Stimulated activated CD8-positive, alpha-beta memory T cell treated with anti-CD3 and anti-CD28 coated beads, Interleukin-12 subunit alpha, Interleukin-12 subunit beta, amount 100 ng/mL, for 1 hour (primary cell): Measurements from ENCODE around the gene SLC25A48.
"Not testable (repeated sequence)": the region's sequence is repeated elsewhere in the genome, so short reads cannot be mapped to it uniquely, and the experiment has no call there.

Experiments
- DNase-seq: peaks from one replicate; pipeline ENCODE4 v3.0.0-alpha.2; 2020; ENCODE audit warnings: low read depth

Gene SLC25A48

DNA sequence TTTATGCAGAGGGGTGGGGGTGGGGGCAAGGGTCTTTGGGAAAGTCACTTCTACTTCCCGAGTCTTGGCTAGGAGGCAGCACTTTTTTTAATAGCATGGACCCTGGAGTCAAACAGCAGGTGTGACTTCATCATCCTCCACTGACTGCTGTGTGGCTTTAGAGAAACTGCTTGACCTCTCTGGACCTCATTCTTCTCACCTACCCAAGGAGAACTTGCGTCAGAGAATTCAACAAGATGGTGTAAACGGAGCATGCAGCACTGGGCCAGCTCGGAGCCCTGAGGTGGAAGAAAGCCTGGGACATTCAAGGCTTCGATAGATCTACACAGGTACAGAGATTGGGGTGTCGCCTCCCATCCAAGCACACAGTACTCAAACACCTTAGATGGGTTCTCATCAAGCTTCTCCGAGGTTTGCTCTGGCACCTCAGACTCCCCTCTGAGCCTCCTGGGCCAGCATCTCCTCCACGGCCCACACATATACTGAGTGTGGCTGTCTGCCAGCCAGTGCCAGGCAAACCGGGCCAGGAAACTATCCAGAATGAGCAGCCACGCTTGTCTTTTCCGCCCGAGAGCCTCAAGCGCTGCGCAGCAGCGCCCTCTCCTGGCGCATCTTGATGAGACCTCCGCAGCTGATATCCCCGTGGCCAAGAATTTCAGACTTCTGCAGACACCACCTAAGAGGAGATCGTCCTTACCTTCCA, 4.6 kb upstream of the SLC25A48 start:
- DNase-seq: no peak

DNA sequence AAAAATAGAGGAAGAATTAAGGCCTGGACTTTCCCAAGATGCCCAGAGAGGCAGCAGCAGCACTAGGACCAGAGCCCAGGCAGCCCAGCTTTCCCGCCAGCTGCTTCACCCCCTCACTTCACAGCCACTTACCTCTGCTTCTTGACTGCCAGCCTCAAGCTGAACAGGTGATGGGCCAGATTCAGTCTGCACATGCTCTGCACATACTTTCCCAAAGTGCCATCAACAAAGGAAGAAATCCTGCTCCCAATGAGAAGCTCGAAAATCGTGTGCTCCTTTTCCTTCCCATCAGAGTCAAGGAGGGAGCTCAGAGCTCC, 4.1 kb upstream of the SLC25A48 start:
- DNase-seq: no peak

DNA sequence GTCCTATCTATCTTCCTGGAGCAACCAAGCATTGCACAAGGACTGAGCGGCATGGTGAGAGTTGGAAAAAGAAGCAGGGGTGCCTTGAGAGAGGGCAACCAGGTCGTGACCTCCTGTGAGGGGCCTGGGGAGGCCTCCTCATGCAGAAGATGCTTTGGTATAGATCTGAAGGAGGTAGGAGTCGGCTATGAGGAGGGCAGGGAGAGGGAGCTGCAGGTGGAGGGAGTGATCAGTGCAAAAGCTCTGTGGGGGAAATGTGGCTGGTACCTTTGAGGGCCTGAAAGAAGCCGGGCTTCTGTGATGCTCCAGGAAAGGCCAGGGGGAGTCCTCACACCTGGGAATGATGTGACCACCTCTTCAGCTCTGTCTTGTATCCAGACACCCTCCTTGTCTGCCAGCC, 3.6 kb upstream of the SLC25A48 start:
- DNase-seq: no peak

DNA sequence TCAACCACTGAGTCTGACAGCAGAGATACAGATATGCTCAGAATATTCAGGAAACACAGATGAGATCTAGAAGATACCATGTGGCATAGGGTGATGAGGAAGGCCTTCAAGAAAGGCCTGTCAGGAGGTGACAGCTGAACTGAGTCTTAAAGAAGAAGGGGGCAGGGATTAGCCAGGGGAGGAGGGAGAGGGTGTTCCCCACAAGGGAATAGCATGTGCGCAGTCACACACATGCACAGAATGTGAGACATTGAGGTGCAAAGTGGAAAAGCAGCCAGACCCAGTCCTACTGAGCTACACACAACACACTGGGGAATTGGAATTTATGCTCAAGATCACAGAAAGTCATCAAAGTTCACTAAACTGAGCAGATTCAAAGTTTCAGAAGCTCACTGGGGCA, 3.0 kb upstream of the SLC25A48 start:
- DNase-seq: no peak

DNA sequence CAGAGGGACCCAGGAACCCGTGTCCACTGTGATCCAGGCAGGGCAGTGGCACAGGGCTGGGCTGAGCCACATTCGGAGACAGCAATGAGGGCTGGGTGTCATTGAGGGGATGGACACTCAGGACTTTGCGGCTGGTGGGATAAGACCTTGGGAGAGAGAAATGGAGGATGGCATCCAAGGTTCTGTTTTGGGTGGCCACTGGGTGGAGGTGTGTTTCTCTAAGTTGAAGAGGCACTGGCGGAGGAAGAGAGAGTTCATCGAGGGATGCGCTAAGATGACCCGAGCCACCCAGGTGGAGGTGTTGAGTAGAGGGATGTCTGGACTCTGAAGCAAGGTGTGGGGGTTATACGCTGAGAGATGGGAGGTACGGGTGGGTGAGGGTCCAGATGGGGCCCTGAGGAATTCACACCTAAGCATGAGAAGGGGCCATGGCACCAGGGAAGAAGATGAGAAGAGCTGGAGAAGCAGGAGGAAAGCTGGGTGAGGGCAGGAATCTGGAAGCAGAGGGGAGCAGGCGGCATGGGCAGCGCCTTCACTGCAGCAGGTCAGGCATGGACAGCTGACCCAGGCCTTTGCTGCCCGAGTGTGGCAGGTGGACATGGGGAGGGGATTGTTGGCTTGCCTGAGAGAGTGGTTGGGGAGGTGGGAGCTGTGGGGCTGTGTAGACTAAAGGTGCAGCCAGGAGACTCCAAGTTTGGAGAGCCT, 2.5 kb upstream of the SLC25A48 start:
- DNase-seq: no peak

DNA sequence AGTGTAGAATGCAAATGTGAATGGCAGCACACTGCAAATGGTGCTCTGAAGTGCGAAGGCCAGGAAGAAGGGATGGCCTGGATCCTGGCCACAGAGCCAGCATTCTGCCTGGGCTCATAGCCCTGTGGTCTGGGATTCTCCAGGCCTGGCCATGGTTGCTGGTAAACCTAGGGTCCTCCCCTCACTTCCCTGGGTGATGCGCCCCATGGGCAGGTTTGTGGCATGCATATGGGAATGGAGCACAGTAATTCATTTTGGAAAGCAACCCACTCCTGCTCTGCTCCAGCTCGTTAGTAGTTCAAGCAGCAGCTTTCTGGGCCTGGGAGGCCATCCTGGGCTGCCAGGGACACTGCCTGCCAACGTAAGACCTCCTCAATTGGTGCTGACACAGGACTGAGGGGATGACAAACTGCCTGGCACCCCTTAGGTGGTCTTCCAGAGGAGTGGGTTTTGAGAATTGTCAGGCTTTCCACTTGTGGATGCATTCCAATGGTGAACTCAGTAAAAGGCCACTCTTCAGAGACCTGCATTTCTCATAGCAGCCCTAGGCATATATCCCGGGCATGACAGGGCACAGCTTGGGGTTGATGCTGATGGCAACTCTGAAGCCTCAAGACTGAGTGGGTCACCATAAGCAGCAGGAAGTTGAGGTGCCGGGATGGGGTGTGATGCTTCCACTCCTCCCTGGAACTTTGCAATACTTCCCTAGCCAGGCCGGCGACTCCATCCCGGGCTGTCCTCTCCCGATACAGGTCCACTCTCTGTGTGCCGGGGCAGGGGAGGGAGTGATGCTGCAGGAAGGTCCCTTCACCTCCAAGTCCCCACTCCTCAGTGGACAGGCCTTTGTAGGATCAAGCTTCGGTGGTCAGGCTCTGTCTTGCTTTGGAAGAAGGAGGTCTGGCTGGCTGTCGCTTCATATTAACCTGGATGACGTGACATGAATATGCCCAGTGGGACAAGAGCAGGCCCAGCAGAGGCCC, 1.2 kb upstream of the SLC25A48 start:
- DNase-seq: no peak

DNA sequence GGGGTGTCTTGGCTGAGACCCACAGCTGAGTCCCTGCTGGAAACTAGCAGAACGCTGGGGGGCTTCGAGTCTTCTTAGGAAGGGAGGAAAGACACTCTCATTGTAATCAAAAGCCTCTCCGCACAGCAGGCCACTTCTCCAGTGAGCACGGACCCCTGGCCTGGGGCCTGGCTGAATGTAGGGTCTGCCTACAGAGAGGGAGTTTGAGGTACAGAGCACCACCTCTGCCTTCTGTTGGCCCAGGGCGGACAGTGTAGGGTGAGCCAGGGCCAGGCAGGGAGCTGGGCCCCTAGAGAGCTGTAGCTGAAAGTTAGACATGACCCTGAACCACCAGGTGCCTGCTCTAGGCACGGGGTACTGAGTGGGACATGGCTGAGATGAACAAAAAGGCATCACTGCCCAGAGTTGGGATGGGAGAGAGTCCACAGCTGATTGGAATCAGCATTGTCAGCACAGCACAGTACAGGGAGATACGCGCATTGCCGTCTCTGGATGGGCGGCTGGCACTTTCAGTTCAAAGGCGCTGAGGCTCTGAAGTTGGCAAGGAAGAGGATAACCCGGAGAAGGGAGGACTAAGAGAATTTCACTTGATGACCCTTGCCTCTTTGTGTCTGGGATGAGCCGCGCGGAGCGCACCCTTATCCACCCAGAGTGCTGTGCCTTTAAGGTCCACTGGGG, 363 bp upstream of the SLC25A48 start:
- no peak for DNase-seq

DNA sequence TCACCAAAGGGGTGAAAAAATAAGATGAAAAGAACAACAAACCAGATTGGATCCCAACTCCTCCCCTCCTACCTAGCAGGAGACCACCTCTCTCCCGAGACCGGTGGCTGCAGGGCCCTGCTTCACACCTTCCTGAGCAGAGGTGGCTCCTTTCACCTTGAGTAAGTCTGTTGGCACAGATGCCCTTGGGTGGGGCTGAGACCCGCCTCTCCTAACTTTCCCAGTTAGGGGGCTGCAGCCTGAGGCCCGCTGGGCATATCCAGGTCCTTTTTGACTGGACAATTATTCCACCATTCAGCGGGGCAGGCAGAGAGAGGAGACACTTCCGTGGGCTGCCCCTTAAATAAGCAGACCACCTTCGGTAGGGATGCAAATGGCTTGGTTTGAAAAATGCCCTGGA, 1.3 kb downstream of the SLC25A48 start:
- no peak for DNase-seq

DNA sequence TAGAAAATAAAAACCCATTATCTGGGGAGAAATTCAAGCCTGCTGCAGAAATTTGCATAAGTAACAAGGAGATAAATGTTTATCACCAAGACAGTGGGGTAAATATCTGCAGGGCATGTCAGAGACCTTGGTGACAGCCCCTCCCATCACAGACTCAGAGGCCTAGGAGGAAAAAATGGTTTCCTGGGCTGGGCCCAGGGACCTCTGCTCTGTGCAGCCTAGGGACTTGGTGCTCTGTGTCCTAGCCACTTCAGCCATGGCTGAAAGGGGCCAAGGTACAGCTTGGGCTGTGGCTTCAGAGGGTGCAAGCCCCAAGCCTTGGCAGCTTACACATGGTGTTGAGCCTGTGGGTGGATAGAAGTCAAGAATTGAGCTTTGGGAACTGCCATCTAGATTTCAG, 3.9 kb downstream of the SLC25A48 start:
- not testable (repeated sequence) for DNase-seq

DNA sequence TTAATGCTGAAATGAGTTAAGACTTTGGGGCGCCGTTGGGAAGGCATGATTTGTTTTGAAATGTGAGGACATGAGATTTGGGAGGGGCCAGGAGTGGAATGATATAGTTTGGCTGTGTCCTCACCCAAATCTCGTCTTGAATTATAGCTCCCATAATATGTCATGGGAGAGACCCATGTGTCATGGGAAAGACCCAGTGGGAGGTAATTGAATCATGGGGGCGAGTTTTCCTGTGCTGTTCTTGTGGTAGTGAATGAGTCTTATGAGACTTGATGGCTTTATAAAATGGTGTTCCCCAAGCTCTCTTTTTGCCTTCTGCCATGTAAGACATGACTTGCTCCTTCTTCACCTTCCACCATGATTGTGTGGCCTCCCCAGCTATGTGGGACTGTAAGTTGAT, 5.1 kb downstream of the SLC25A48 start:
- no peak for DNase-seq

DNA sequence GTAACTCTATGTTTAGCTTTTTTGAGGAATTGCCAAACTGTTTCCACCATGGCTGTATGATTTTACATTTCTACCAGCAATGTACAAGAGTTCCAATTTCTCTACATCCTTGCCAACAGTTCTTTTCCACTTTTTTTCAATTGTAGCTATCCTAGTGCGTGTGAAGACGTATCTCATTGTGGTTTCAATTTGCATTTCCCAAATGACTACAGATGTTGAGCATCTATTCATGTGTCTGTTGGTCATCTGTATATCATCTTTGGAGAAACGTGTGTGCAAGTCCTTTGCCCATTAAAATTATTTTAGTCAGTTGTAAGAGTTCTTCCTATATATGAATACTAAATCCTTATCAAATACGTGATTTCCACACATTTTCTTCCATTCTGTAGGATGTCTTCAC, 6.5 kb downstream of the SLC25A48 start:
- DNase-seq: no peak

DNA sequence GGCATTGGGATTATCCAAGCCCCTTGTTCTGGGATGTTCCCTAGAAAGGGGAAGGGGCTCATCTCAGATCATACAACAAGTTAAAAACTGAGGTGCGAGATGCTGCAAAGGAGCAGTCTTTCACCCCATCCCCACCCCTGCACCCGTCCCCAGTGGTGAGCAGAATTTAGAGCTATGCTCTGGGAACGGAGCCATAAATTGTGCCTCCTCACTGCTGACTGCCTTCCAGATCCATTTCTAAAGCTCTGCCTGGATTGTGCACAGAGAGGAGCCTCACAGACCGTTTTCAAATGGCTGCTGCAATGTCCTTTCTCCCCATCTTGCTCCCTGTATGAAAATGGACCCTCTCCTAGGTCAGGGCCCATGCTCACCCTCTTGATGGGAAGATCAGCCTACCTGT, 8.3 kb downstream of the SLC25A48 start:
- no peak for DNase-seq

DNA sequence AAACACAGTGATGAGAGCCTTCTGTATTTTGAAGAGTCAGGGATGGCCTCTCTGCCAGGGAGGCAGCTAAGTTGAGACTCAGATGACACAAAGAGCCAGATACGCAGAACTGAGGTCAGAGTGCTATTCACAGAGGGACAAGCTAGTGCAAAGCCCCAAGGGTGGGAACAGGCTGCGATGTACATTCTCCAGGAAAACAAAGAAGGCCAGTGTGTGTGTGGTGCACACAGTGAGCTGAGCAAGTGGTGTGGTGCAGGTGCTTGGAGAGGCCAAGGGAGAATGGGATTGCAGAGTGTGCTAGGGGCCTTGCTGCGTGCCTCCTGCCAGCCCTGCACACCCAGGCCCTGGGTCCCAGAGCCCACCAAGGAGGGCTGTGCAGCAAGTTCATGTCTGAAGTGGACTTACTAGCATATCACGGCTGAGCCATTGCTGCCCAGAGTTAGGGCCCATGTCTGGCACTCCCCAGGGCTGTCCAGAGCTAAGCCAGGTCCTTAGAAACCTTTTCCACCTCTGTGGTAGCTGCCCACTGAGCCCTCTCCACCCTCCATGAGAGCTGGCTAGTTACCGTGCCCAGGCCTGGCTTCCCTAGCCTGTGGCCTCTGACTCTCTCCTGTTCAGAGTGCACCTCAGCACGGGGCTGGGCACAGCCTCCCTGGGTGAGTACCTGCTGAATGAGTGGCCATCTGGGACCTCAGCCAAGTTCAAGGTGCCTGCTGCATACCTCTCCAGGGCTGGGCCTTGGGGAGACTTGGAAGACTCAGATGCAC, 9.3 kb downstream of the SLC25A48 start:
- no peak for DNase-seq

DNA sequence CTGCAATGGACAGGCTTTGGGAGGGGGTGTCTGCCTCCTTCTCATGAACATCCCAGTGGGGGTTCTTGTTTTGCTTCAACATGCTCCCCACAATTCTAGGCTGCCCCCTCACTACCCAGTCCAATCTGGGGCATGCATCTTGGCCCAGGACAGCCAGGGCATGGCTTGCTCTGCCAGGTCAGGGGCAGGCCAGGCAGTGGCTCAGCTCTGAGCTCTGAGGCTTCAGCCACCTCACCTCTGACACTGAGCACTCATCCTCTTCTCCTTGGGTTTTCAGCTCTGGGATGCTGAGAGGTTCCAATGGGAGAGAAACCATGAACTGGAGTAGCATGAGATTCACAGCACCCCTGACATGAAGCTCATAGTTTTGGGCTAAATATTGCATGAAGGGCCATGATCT, 11.8 kb downstream of the SLC25A48 start:
- DNase-seq: no peak

DNA sequence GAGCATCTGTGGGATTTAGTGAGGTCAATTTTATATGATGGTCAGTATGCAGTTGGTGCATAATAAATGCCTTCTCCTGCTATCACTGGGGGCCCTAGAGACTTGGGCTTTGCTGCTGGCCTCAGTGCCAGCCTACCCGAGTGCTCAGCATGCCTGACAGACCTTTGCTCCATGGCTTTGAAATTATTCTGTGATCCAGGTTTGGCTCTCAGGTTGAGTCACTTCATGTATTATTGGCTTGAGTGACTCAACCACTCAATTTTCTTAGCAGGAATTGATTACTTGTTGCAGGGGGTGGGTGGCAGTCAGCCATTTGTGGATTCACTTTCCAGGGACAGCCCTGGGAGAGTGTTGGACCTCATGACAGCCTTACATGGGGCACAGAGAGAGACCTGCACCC, 13.5 kb downstream of the SLC25A48 start:
- no peak for DNase-seq

DNA sequence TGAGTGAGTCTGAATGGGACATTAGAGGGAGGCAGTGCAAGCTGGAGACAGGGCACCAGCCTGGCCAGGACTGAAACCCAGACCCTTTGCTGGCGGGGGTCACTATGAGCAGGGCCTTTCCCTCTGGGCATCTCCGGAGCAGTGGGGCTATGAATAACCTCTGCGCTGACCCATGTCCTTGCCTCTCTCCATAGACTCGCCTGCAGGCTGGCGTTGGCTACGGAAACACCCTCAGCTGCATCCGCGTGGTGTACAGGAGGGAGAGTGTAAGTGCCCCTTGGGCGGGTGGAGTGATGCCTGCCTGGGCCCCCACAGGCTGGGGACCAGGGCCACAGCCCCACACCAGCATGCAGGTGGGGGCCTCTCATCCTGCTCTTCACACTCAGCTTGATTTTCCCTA, 15.8 kb downstream of the SLC25A48 start:
- DNase-seq: no peak

DNA sequence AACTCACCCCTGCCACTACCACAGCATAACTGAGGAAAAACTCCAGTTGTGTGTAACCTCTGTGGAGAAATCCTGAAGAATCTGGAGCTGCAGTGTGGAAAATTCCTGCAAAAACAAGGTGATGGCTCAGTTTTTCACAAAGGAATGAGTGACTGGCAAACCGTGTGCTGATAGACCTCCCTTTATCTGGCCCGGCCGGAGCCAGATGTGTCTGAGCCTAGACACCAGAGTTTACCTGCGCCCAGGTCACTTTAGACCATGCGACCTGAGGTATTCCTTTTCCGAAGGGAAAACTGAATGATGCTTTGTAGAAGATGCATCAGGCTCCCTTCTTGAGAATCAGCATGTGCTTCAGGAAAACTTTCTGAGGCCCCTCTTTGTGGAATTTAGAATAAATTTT, 16.2 kb downstream of the SLC25A48 start:
- no peak for DNase-seq

DNA sequence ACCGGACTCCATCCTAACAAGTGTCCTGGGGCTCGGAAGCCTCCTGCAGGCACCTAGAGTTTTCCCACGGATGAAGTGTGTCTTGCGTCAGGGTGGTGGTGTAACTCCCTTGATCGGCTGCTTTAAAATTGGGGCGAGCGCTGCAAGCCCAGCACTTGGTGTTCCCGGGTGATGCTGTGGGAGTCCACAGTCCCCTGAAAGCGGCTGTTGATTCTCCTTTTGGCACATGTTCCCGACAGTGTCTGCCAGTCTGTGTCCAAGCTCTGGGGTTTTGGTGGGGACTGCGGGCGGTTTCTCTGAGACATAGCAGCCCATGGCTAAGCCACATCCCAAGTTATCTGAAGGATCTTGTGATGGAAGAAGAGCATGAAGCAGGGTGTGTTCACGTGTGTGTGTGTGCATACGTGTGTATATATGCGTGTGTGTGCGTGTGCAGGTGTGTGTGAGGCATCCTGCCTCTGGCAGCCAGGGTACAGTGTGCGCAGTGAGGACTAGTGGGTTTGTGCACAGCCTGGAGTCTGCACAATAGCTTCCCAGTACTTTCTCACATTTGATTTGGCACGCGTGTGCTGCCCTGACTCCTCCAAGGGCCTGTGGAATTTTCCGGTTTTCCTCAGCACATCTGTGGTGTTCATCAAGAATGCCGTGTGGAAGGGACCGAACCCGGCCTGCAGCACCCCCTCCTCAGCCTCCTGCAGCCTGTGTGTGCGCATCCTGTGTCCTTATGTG, 16.9 kb downstream of the SLC25A48 start:
- no peak for DNase-seq

DNA sequence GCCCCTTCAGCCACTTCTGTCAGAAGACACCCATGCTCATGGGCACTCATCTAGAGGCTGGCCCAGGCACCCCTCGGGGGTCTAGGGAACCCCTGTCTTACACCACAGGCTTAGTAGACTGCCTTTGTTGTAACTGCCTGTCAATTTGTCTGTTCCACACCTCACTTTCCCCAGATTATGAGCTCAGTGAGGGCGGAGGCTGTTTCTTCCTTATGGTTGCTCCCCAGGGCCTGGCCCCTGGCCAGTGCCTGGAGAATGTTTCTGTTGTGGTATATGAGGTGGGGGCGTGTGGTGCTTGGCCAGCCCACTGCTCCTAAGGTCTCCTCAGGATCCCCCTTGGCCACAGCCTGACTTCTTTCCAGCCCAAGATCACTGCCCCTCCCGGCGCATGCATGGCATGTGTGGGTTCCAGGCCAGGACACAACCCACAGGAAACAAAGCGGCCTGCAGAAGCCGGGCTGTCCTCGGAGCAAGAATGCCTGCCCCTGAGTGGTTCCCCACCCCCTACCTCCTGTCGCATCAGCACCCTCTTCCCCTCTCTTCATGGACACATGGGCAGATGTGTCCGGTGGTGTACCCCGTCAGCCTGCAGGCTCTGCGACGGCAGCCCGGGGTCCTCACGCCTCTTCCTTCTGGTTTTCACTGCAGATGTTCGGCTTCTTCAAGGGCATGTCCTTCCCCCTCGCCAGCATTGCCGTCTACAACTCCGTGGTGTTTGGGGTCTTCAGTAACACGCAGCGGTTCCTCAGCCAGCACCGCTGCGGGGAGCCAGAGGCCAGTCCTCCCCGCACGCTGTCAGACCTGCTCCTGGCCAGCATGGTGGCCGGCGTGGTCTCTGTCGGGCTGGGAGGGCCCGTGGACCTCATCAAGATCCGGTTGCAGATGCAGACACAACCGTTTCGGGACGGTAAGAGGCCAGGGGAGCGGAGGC, 17.7 kb downstream of the SLC25A48 start:
- no peak for DNase-seq
